Measurements from ENCODE around the gene NRDC. TPM values are rescaled to one million over a fixed set of nuclear protein-coding genes. Genes with fewer than 3 reads are reported as not detected.
A peak's percentile ranks its signal among the peaks of the same experiment; 100 is the strongest.
"Not testable (repeated sequence)": the region's sequence is repeated elsewhere in the genome, so short reads cannot be mapped to it uniquely, and the experiment has no call there.

Gene NRDC
- total and polyA plus RNA-seq, 10 of the 15 experiments (the other 5 are each of a cell fraction or from before 2014, with no cell fraction given): 50.1 to 134 (median 90.4) TPM

- no peak for ATAC-seq
- in situ Hi-C loops (cut with MboI): no loop called here
- Histone ChIP-seq H3K9me3 (replicated peaks; ENCODE audit: control insufficient read depth, insufficient read depth, low read length) (no peaks in the 10 kb centered on the region; the same call in 2 of the 3 replicates), H3K9ac (ENCODE audit: control insufficient read depth, insufficient read depth, low read length) (peak overlapping the region; percentile 17; the same call in 1 of the 2 replicates), H3K4me1 (ENCODE audit: control insufficient read depth, insufficient read depth, low read length) (peaks cover 13% of the 10 kb centered on the region), H3K79me2 (ENCODE audit: control insufficient read depth, insufficient read depth, low read length) (peaks cover 70% of the 10 kb centered on the region), H2AFZ (ENCODE audit: control insufficient read depth, low read depth, low read length) (no peak overlapping the region), H3K4me2 (ENCODE audit: control insufficient read depth, insufficient read depth) (peak overlapping the region; percentile 69), H3K27me3 (replicated peaks in 1 of 2; ENCODE audit: control insufficient read depth in 2 of 2, insufficient read depth in 2 of 2, low read length in 1 of 2) (no peaks in the 10 kb centered on the region), H3K4me3 (peak overlapping the region; percentile 41), H3K36me3 (ENCODE audit: control insufficient read depth in 2 of 2, insufficient read depth in 2 of 2, low read length in 1 of 2) (peaks cover 0 to 11% of the 10 kb centered on the region in 2 experiments; a peak in 2 of 4 replicates), H3K27ac (ENCODE audit: control insufficient read depth, insufficient read depth) (peak overlapping the region; percentile 33; the same call in 1 of the 2 replicates), H4K20me1 (ENCODE audit: control insufficient read depth, insufficient read depth) (no peaks in the 10 kb centered on the region)
- SMC1A ChIA-PET (ENCODE audit: uncharacterized antibody, unreplicated experiment): interaction anchor here (1.0 to 3.4 kb wide), 6 partner anchors 8 to 65 kb away, joined by 3 to 18 read pairs (median 4); no protein-coding TSS in a partner anchor
- DNase-seq (ENCODE audit: low read depth, low spot score): no peak
- intact Hi-C loops (cut with micrococcal nuclease; ENCODE audit: unreplicated experiment): no loop called here
- RAD21 ChIA-PET (ENCODE audit: unreplicated experiment): interaction anchor here (1.6 to 1.8 kb wide), 2 partner anchors 12 to 67 kb away, joined by 4 to 6 read pairs; no protein-coding TSS in a partner anchor
- BruUV-seq (replicated peaks): no TSS peak
- CTCF ChIA-PET: no interaction called here
- 61% methylated on average over 6 of the region's 6 CpGs for WGBS (ENCODE audit: insufficient coverage, insufficient replicate concordance, low lambda C conversion rate, missing lambda C conversion rate)
- FAIRE-seq: no peak
- POLR2A ChIA-PET: interaction anchor here (4.7 kb wide), 1 partner anchor 12 kb away, joined by 31 read pairs; no protein-coding TSS in a partner anchor
- TF ChIP-seq FOS (IDR thresholded peaks at IDR 0.05; ENCODE audit: borderline replicate concordance, extremely low read depth, insufficient read length) (no peak), HDGF (IDR thresholded peaks at IDR 0.05) (0 out of 2 replicates have a peak, but pooled peaks have one; percentile 23), ZNF592 (IDR thresholded peaks at IDR 0.05) (no peak)
Observed at GRCh38 chr1:51875291-51875772, 3.2 kb downstream of the NRDC start.

- in situ Hi-C loops (cut with MboI); BruUV-seq (replicated peaks); H2AFZ ChIP-seq (ENCODE audit: control insufficient read depth, low read depth, low read length); DNase-seq (ENCODE audit: low read depth, low spot score); SMC1A ChIA-PET (ENCODE audit: uncharacterized antibody, unreplicated experiment); H3K4me3 ChIP-seq; intact Hi-C loops (cut with micrococcal nuclease; ENCODE audit: unreplicated experiment); CTCF ChIA-PET; H4K20me1 ChIP-seq (ENCODE audit: control insufficient read depth, insufficient read depth); RAD21 ChIA-PET (ENCODE audit: unreplicated experiment); H3K9ac ChIP-seq (ENCODE audit: control insufficient read depth, insufficient read depth, low read length); H3K27me3 ChIP-seq (replicated peaks in 1 of 2; ENCODE audit: control insufficient read depth in 2 of 2, insufficient read depth in 2 of 2, low read length in 1 of 2); H3K4me1 ChIP-seq (ENCODE audit: control insufficient read depth, insufficient read depth, low read length); H3K27ac ChIP-seq (ENCODE audit: control insufficient read depth, insufficient read depth); ATAC-seq; FAIRE-seq; H3K9me3 ChIP-seq (replicated peaks; ENCODE audit: control insufficient read depth, insufficient read depth, low read length): not testable (repeated sequence)
- Histone ChIP-seq H3K36me3 (ENCODE audit: control insufficient read depth in 2 of 2, insufficient read depth in 2 of 2, low read length in 1 of 2) (peaks cover 0 to 11% of the 10 kb centered on the region in 2 experiments; a peak in 2 of 4 replicates), H3K79me2 (ENCODE audit: control insufficient read depth, insufficient read depth, low read length) (peaks cover 74% of the 10 kb centered on the region), H3K4me2 (ENCODE audit: control insufficient read depth, insufficient read depth) (peak overlapping the region; percentile 4; the same call in 1 of the 2 replicates)
- POLR2A ChIA-PET: interaction anchor here (1.1 kb wide), 1 partner anchor 9 kb away, joined by 3 read pairs; no protein-coding TSS in a partner anchor
- WGBS (ENCODE audit: insufficient coverage, insufficient replicate concordance, low lambda C conversion rate, missing lambda C conversion rate): 100% methylated on average over 1 of the region's 1 CpG
Observed at GRCh38 chr1:51873270-51873669, 5.3 kb downstream of the NRDC start.

All from GM12878 (cell line).